ENCODE measurements around the gene FAM120A. TPM values are rescaled to one million over a fixed set of nuclear protein-coding genes. Genes with fewer than 3 reads are reported as not detected.

Gene FAM120A
- total RNA-seq, 3 donors from 2014 or later = 168 to 215 (median 209) TPM

GRCh38 chr9:93593144-93593658 lies 141.7 kb downstream of the FAM120A start:
- no peaks in the 10 kb centered on the region for H3K9me3 ChIP-seq
- no peak for TF ChIP-seq CTCF (IDR thresholded peaks at IDR 0.05)
- intact Hi-C loops (cut with DNase I, micrococcal nuclease) = no loop called here
- H3K4me1 ChIP-seq (ENCODE audit: low read depth) = peaks cover 21% of the 10 kb centered on the region
- no peak for DNase-seq
- no peak overlapping the region for H3K4me3 ChIP-seq
- H3K36me3 ChIP-seq (ENCODE audit: low read depth) = no peaks in the 10 kb centered on the region
- ATAC-seq = no peak

- peak; percentile 87 for ATAC-seq
- peak; percentile 83 to 88 (median 88) for DNase-seq
- H3K4me3 ChIP-seq = no peak overlapping the region
- no peaks in the 10 kb centered on the region for H3K36me3 ChIP-seq (ENCODE audit: low read depth)
- no peak for TF ChIP-seq CTCF (IDR thresholded peaks at IDR 0.05)
- no peaks in the 10 kb centered on the region for H3K9me3 ChIP-seq
- H3K4me1 ChIP-seq (ENCODE audit: low read depth) = peaks cover 26% of the 10 kb centered on the region
- intact Hi-C loops (cut with DNase I, micrococcal nuclease) = no loop called here
Observed at GRCh38 chr9:93594041-93594756, 142.7 kb downstream of the FAM120A start.

- no peak for TF ChIP-seq CTCF (IDR thresholded peaks at IDR 0.05)
- H3K9me3 ChIP-seq = no peaks in the 10 kb centered on the region
- ATAC-seq (no peak), DNase-seq (no peak)
- peaks cover 39% of the 10 kb centered on the region for H3K4me1 ChIP-seq (ENCODE audit: low read depth)
- H3K36me3 ChIP-seq (ENCODE audit: low read depth) = no peaks in the 10 kb centered on the region
- no peak overlapping the region for H3K4me3 ChIP-seq
- intact Hi-C loops (cut with DNase I, micrococcal nuclease) = no loop called here
Observed at GRCh38 chr9:93595461-93595860, 144.0 kb downstream of the FAM120A start.

- TF ChIP-seq CTCF (IDR thresholded peaks at IDR 0.05) = no peak
- Histone ChIP-seq H3K4me1 (ENCODE audit: low read depth) (peaks cover 43% of the 10 kb centered on the region), H3K36me3 (ENCODE audit: low read depth) (no peaks in the 10 kb centered on the region), H3K9me3 (no peaks in the 10 kb centered on the region), H3K4me3 (no peak overlapping the region)
- ATAC-seq (no peak), DNase-seq (no peak)
- intact Hi-C loops (cut with DNase I, micrococcal nuclease) = no loop called here
Observed at GRCh38 chr9:93595861-93596365, 144.4 kb downstream of the FAM120A start.

GRCh38 chr9:93596399-93596798 lies 144.9 kb downstream of the FAM120A start:
- Histone ChIP-seq H3K4me3 (no peak overlapping the region), H3K36me3 (ENCODE audit: low read depth) (no peaks in the 10 kb centered on the region), H3K4me1 (ENCODE audit: low read depth) (peaks cover 43% of the 10 kb centered on the region), H3K9me3 (no peaks in the 10 kb centered on the region)
- DNase-seq (no peak), ATAC-seq (no peak)
- no peak for TF ChIP-seq CTCF (IDR thresholded peaks at IDR 0.05)
- intact Hi-C loops (cut with DNase I, micrococcal nuclease) = no loop called here

Data from mucosa of descending colon (tissue), 3 donors.